Esophagus muscularis mucosa (tissue), 4 donors: ENCODE results near the gene COX18.

Experiments
- EP300 ChIP-seq: sonication (generic); formaldehyde crosslinking; IDR thresholded peaks from one replicate; pipeline ENCODE4 v1.6.1; 2017; ENCODE audit warnings: antibody characterized with exemption
- POLR2A ChIP-seq: fragments of 450-650 bp; IDR thresholded peaks from one replicate; pipeline ENCODE4 v1.6.1; 2017; ENCODE audit warnings: antibody characterized with exemption, moderate library complexity, mild to moderate bottlenecking, low read depth
- POLR2AphosphoS5 ChIP-seq, 2 donors: sonication (generic); formaldehyde crosslinking; IDR thresholded peaks; one replicate each; pipeline ENCODE4 v1.6.1; 2017; ENCODE audit warnings: antibody characterized with exemption in 2 of 2
- TF ChIP-seq, protein P1 (sequence below), 3 experiments: fragments of 200-600 bp in 2 of 3; fragments of 450-650 bp in 1 of 3; sonication (generic) in 2 of 3; IDR thresholded peaks; one replicate each; pipeline ENCODE4 v1.5.1; 2017 to 2019; ENCODE audit warnings: antibody characterized with exemption in 3 of 3, mild to moderate bottlenecking in 2 of 3, moderate library complexity in 1 of 3

DNA sequence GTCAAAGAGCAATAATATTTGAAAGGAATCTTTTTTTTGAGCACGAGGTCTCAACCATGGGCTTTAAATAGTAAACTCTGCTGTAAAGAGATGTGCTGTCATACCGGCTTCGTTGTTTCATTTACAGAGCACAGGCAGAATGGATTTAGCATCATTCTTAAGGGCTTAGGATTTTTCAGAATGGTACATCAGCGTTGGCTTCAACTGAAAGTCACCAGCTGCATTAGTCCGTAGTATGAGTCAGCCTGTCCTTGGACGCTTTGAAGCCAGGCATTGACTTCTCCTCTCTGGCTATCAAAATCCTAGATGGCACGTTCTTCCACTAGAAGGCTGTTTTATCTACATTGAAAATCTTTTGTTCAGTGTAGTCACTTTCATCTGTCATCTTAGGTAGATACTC, 23.6 kb downstream of the COX18 start:
- TF ChIP-seq, protein P1, sequence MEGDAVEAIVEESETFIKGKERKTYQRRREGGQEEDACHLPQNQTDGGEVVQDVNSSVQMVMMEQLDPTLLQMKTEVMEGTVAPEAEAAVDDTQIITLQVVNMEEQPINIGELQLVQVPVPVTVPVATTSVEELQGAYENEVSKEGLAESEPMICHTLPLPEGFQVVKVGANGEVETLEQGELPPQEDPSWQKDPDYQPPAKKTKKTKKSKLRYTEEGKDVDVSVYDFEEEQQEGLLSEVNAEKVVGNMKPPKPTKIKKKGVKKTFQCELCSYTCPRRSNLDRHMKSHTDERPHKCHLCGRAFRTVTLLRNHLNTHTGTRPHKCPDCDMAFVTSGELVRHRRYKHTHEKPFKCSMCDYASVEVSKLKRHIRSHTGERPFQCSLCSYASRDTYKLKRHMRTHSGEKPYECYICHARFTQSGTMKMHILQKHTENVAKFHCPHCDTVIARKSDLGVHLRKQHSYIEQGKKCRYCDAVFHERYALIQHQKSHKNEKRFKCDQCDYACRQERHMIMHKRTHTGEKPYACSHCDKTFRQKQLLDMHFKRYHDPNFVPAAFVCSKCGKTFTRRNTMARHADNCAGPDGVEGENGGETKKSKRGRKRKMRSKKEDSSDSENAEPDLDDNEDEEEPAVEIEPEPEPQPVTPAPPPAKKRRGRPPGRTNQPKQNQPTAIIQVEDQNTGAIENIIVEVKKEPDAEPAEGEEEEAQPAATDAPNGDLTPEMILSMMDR (IDR thresholded peaks at IDR 0.05): no peak
- no peak for TF ChIP-seq POLR2A
- TF ChIP-seq POLR2AphosphoS5 (IDR thresholded peaks at IDR 0.05): no peak
- no peak for TF ChIP-seq EP300
